Gastroesophageal sphincter (tissue), 4 donors: ENCODE results near the gene ELL. TPM values are rescaled to one million over a fixed set of nuclear protein-coding genes. Genes with fewer than 3 reads are reported as not detected.

Experiments used
- ATAC-seq: fragments of 150-250 bp; one replicate; pipeline ENCODE4 v1.9.1; 2016; ENCODE audit warnings: mild to moderate bottlenecking, moderate library complexity
- H3K27ac ChIP-seq, 4 donors: fragments of 200-600 bp; sonication (generic) in 3 of 4; 1 replicate in 3 of 4; 2 replicates in 1 of 4; pipeline ENCODE4 v1.5.1; 2016 to 2019
- H3K27me3 ChIP-seq: fragments of 200-600 bp; sonication (generic); one replicate; pipeline ENCODE4 v1.5.1; 2019
- H3K36me3 ChIP-seq, 2 donors: fragments of 200-600 bp; sonication (generic); one replicate each; pipeline ENCODE4 v1.5.1; 2019; ENCODE audit warnings: control low read depth in 1 of 2
- H3K4me1 ChIP-seq, 3 donors: fragments of 200-600 bp; sonication (generic); 1 replicate in 2 of 3; 2 replicates in 1 of 3; pipeline ENCODE4 v1.5.1; 2016 to 2019; ENCODE audit warnings: control low read depth in 2 of 3
- H3K4me3 ChIP-seq, 2 donors: fragments of 200-600 bp; sonication (generic); one replicate each; pipeline ENCODE4 v1.5.1; 2019; ENCODE audit warnings: mild to moderate bottlenecking in 1 of 2, moderate library complexity in 1 of 2
- H3K9me3 ChIP-seq, 3 donors: fragments of 200-600 bp; sonication (generic); one replicate each; pipeline ENCODE4 v1.5.1; 2017 to 2019; ENCODE audit warnings: control low read depth in 2 of 3
- CTCF ChIP-seq, 4 experiments: fragments of 200-600 bp in 2 of 4; fragments of 450-650 bp in 2 of 4; sonication (generic) in 1 of 4; IDR thresholded peaks; one replicate each; pipeline ENCODE4 v1.5.1; 2017 to 2019; ENCODE audit warnings: antibody characterized with exemption in 4 of 4, mild to moderate bottlenecking in 2 of 4, moderate library complexity in 2 of 4
- EP300 ChIP-seq: sonication (generic); formaldehyde crosslinking; IDR thresholded peaks from one replicate; pipeline ENCODE4 v1.6.1; 2017; ENCODE audit warnings: antibody characterized with exemption, mild to moderate bottlenecking
- POLR2A ChIP-seq, 2 donors: fragments of 450-650 bp; IDR thresholded peaks; one replicate each; pipeline ENCODE4 v1.6.1; 2017; ENCODE audit warnings: antibody characterized with exemption in 2 of 2, mild to moderate bottlenecking in 2 of 2, moderate library complexity in 1 of 2
- POLR2AphosphoS5 ChIP-seq: sonication (generic); formaldehyde crosslinking; IDR thresholded peaks from one replicate; pipeline ENCODE4 v1.6.1; 2017; ENCODE audit warnings: antibody characterized with exemption
- WGBS, 2 donors: methylation state at CpG; one replicate each; pipeline ENCODE4 v1.1.5; 2018; ENCODE audit warnings: low coverage in 1 of 2; 5-methylcytosine and 5-hydroxymethylcytosine counted together
- total RNA-seq, 4 donors: library from RNA; depleted of rRNA; stranded (reverse); fragments of >200 nt; gene quantifications; one replicate each; pipeline ENCODE4 v1.1.0, GENCODE V29; 2016

Gene ELL
- total RNA-seq, 4 donors from 2014 or later, result 12.5 to 19.0 (median 14.7) TPM

GRCh38 chr19:18538115-18538514 lies 16.2 kb upstream of the ELL start:
- H3K9me3 ChIP-seq, result no peaks in the 10 kb centered on the region
- TF ChIP-seq CTCF (IDR thresholded peaks at IDR 0.05) (no peak), POLR2AphosphoS5 (no peak), EP300 (no peak), POLR2A (IDR thresholded peaks at IDR 0.05) (no peak)
- 100% methylated on average over 1 of the region's 22 CpGs; no CpG with 5 or more reads in 1 of the 2 donors for WGBS, 2 donors
- no peak overlapping the region for H3K27ac ChIP-seq
- ATAC-seq, result no peak
- H3K36me3 ChIP-seq, result peaks cover 0 to 84% of the 10 kb centered on the region in 2 donors
- H3K4me3 ChIP-seq, result no peak overlapping the region
- H3K4me1 ChIP-seq, result peaks cover 0 to 18% (median 10%) of the 10 kb centered on the region in 3 donors
- no peaks in the 10 kb centered on the region for H3K27me3 ChIP-seq

GRCh38 chr19:18537431-18537830 lies 15.6 kb upstream of the ELL start:
- 50 to 86% methylated on average over 1 to 11 of the region's 17 CpGs for WGBS, 2 donors
- ATAC-seq, result no peak
- Histone ChIP-seq H3K4me3 (no peak overlapping the region), H3K27ac (no peak overlapping the region), H3K4me1 (peaks cover 0 to 16% (median 9%) of the 10 kb centered on the region in 3 donors), H3K9me3 (no peaks in the 10 kb centered on the region), H3K27me3 (no peaks in the 10 kb centered on the region), H3K36me3 (peaks cover 0 to 91% of the 10 kb centered on the region in 2 donors)
- TF ChIP-seq POLR2A (IDR thresholded peaks at IDR 0.05) (no peak), CTCF (IDR thresholded peaks at IDR 0.05) (no peak), EP300 (no peak), POLR2AphosphoS5 (no peak)

- H3K9me3 ChIP-seq, result no peaks in the 10 kb centered on the region
- WGBS, 2 donors, result 100% methylated on average over 2 of the region's 10 CpGs; no CpG with 5 or more reads in 1 of the 2 donors
- H3K36me3 ChIP-seq, result peaks cover 0 to 98% of the 10 kb centered on the region in 2 donors
Observed at GRCh38 chr19:18536475-18536874, 14.6 kb upstream of the ELL start.

GRCh38 chr19:18533058-18533457 lies 11.2 kb upstream of the ELL start:
- H3K9me3 ChIP-seq, result no peaks in the 10 kb centered on the region
- no peak overlapping the region for H3K4me3 ChIP-seq
- no peaks in the 10 kb centered on the region for H3K27me3 ChIP-seq
- ATAC-seq, result no peak
- TF ChIP-seq POLR2AphosphoS5, result no peak
- TF ChIP-seq POLR2A (IDR thresholded peaks at IDR 0.05), result no peak
- TF ChIP-seq EP300, result no peak
- TF ChIP-seq CTCF (IDR thresholded peaks at IDR 0.05), result no peak
- WGBS, 2 donors, result 100% methylated on average over 2 of the region's 4 CpGs; no CpG with 5 or more reads in 1 of the 2 donors
- peaks cover 0 to 3% (median 0%) of the 10 kb centered on the region in 3 donors for H3K4me1 ChIP-seq
- no peak overlapping the region for H3K27ac ChIP-seq
- peaks cover 0 to 80% of the 10 kb centered on the region in 2 donors for H3K36me3 ChIP-seq

More at GRCh38 chr19:18536475-18536874, 14.6 kb upstream of the ELL start:
- H3K27ac ChIP-seq, result no peak overlapping the region
- H3K27me3 ChIP-seq, result no peaks in the 10 kb centered on the region
- no peak for TF ChIP-seq CTCF (IDR thresholded peaks at IDR 0.05)
- TF ChIP-seq EP300, result no peak
- TF ChIP-seq POLR2A (IDR thresholded peaks at IDR 0.05), result no peak
- TF ChIP-seq POLR2AphosphoS5, result no peak
- H3K4me1 ChIP-seq, result peaks cover 0 to 6% (median 0%) of the 10 kb centered on the region in 3 donors
- ATAC-seq, result no peak
- H3K4me3 ChIP-seq, result no peak overlapping the region

GRCh38 chr19:18532168-18532890 lies 10.5 kb upstream of the ELL start:
- H3K4me1 ChIP-seq, result peaks cover 0 to 3% (median 0%) of the 10 kb centered on the region in 3 donors
- peaks cover 0 to 73% of the 10 kb centered on the region in 2 donors for H3K36me3 ChIP-seq
- 90% methylated on average over 7 of the region's 22 CpGs; no CpG with 5 or more reads in 1 of the 2 donors for WGBS, 2 donors

More at GRCh38 chr19:18532168-18532890, 10.5 kb upstream of the ELL start:
- Histone ChIP-seq H3K27me3 (no peaks in the 10 kb centered on the region), H3K9me3 (no peaks in the 10 kb centered on the region), H3K27ac (no peak overlapping the region), H3K4me3 (no peak overlapping the region)
- TF ChIP-seq POLR2AphosphoS5, result no peak
- no peak for TF ChIP-seq POLR2A (IDR thresholded peaks at IDR 0.05)
- no peak for TF ChIP-seq CTCF (IDR thresholded peaks at IDR 0.05)
- TF ChIP-seq EP300, result no peak
- ATAC-seq, result no peak
